Lower leg skin (tissue), 4 donors: ENCODE data around the gene NSG2. TPM values are rescaled to one million over a fixed set of nuclear protein-coding genes. Genes with fewer than 3 reads are reported as not detected.
"Not testable (repeated sequence)": the region's sequence is repeated elsewhere in the genome, so short reads cannot be mapped to it uniquely, and the experiment has no call there.

Source experiments
- DNase-seq, 2 donors: peaks; one replicate each; pipeline ENCODE4 v3.0.0-alpha.2; 2019; ENCODE audit warnings: low spot score in 2 of 2
- H3K4me3 ChIP-seq: fragments of 200-600 bp; sonication (generic); 2 replicates; pipeline ENCODE4 v1.5.1; 2017; ENCODE audit warnings: mild to moderate bottlenecking, low read depth; ENCODE audit not compliant: poor library complexity, severe bottlenecking
- POLR2A ChIP-seq, 2 donors: fragments of 450-650 bp; IDR thresholded peaks; one replicate each; pipeline ENCODE4 v1.6.1; 2016 to 2017; ENCODE audit warnings: antibody characterized with exemption in 2 of 2, mild to moderate bottlenecking in 1 of 2, moderate library complexity in 1 of 2
- WGBS, 2 donors: methylation state at CpG; one replicate each; pipeline ENCODE4 v1.1.5; 2018; 5-methylcytosine and 5-hydroxymethylcytosine counted together
- intact Hi-C: fragments of 100-400 bp; cut with DNase I; formaldehyde crosslinking; loops from one replicate; pipeline ENCODE4 v1.15.0; 2023; ENCODE audit warnings: low total_unique reads
- total RNA-seq, 4 donors: library from RNA; depleted of rRNA; stranded (reverse); fragments of >200 nt; gene quantifications; one replicate each; pipeline ENCODE4 v1.1.0, GENCODE V29; 2016
- TF ChIP-seq, protein P1 (sequence below), 3 donors: fragments of 450-650 bp; IDR thresholded peaks; one replicate each; pipeline ENCODE4 v1.5.1; 2016; ENCODE audit warnings: antibody characterized with exemption in 3 of 3, mild to moderate bottlenecking in 3 of 3, moderate library complexity in 2 of 3

NSG2 gene
- total RNA-seq, 4 donors from 2014 or later, result not detected

GRCh38 chr5:174010365-174010764, 35.1 kb upstream of the NSG2 start:
- WGBS, 2 donors, result 68 to 69% methylated on average over 1 of the region's 1 CpG
- H3K4me3 ChIP-seq, result no peak overlapping the region
- intact Hi-C loops, result no loop called here
- DNase-seq, result no peak
- TF ChIP-seq, protein P1, sequence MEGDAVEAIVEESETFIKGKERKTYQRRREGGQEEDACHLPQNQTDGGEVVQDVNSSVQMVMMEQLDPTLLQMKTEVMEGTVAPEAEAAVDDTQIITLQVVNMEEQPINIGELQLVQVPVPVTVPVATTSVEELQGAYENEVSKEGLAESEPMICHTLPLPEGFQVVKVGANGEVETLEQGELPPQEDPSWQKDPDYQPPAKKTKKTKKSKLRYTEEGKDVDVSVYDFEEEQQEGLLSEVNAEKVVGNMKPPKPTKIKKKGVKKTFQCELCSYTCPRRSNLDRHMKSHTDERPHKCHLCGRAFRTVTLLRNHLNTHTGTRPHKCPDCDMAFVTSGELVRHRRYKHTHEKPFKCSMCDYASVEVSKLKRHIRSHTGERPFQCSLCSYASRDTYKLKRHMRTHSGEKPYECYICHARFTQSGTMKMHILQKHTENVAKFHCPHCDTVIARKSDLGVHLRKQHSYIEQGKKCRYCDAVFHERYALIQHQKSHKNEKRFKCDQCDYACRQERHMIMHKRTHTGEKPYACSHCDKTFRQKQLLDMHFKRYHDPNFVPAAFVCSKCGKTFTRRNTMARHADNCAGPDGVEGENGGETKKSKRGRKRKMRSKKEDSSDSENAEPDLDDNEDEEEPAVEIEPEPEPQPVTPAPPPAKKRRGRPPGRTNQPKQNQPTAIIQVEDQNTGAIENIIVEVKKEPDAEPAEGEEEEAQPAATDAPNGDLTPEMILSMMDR (IDR thresholded peaks at IDR 0.05), result no peak
- no peak for TF ChIP-seq POLR2A (IDR thresholded peaks at IDR 0.05)

GRCh38 chr5:174011441-174011840, 34.1 kb upstream of the NSG2 start:
- no peak for TF ChIP-seq POLR2A (IDR thresholded peaks at IDR 0.05)
- TF ChIP-seq, protein P1 (IDR thresholded peaks at IDR 0.05), result no peak
- intact Hi-C loops, result no loop called here
- 48 to 54% methylated on average over 3 of the region's 3 CpGs for WGBS, 2 donors
- no peak overlapping the region for H3K4me3 ChIP-seq
- DNase-seq, result no peak

- 84 to 88% methylated on average over 11 to 18 of the region's 19 CpGs for WGBS, 2 donors
- intact Hi-C loops, DNase-seq, H3K4me3 ChIP-seq: not testable (repeated sequence)
These were observed 25.2 kb upstream of the NSG2 start for GRCh38 chr5:174020069-174020927.

DNA sequence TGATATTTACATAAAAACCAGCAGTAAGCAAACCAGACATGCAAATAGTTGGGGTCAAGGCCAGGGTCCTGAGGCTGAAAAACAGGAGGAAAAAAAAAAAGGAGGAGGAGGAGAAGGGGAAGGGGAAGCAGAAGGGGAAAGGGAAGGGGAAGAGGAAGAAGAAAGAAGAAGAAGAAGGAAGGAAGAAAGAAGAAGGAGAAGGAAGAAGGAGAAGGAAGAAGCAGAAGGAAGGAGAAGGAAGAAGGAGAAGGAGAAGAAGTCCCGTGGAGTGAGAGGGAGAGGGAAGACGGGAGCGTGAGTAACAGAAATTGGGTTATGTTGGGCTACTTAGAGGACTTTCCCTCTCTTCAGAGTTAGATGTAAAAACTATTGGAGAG, 24.6 kb upstream of the NSG2 start:
- intact Hi-C loops, result no loop called here
- no peak overlapping the region for H3K4me3 ChIP-seq
- no peak for TF ChIP-seq POLR2A (IDR thresholded peaks at IDR 0.05)
- TF ChIP-seq, protein P1 (IDR thresholded peaks at IDR 0.05), result no peak
- 77 to 81% methylated on average over 3 of the region's 3 CpGs for WGBS, 2 donors
- no peak for DNase-seq

DNA sequence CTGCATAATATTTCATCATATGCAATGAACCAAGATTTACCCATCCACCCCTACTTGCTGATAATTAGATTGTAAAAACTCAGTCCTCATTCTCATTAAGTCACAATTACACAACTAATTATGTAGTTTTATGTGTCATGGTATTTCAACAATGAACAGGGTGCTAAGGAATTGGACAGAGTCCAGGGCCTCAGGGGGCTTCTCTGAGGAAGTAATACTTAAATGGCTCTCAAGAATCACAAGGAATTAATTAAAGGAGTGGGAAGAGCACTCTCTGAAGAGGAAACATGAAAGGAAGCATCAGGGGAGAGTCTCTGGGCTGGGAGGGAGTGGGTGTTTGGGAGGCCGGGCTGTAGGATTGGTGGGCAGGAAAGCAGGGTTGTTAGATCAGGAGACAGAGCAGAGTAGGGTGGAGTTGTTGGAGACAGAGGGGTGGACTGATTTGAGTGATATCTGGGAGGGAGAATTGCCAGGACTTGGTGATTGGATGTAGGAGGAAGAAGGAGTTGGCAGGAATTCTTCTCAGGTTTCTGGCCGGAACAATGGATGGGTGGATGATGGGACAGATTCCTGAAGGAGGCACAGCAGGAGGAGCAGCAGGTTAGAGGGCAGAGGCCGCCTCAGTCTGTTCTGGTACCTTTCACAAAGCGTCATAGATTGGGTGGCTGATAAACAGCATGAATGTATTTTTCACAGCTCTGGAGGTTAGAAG, 23.0 kb upstream of the NSG2 start:
- H3K4me3 ChIP-seq, result no peak overlapping the region
- no peak for TF ChIP-seq POLR2A (IDR thresholded peaks at IDR 0.05)
- TF ChIP-seq, protein P1 (IDR thresholded peaks at IDR 0.05), result no peak
- WGBS, 2 donors, result 54 to 63% methylated on average over 4 of the region's 4 CpGs
- no peak for DNase-seq
- intact Hi-C loops, result no loop called here

DNA sequence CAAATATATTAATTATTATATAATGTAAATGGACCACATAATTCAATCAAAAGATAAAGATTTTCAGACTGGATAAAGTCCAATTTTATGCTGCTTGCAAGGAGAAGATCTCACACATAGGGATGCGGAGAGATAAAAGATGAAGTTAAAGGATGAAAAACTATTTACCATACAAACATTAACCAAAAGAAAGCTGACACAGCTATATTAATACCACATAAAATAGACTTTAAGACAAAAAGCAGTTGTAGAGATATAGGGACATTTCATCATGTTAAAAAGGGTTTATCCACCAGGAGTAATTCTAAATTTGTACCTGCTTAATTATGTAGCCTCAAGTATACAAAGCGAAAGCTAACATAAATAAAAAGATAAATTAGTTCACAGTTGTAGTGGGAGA, 15.2 kb upstream of the NSG2 start:
- DNase-seq, result no peak
- intact Hi-C loops, result no loop called here
- TF ChIP-seq, protein P1 (IDR thresholded peaks at IDR 0.05), result no peak
- TF ChIP-seq POLR2A (IDR thresholded peaks at IDR 0.05), result no peak
- 89 to 91% methylated on average over 2 of the region's 2 CpGs for WGBS, 2 donors
- H3K4me3 ChIP-seq, result no peak overlapping the region
